Activated naive CD8-positive, alpha-beta T cell treated with anti-CD3 and anti-CD28 coated beads for 36 hours (primary cell): ENCODE results near the gene DNMT3B. TPM values are rescaled to one million over a fixed set of nuclear protein-coding genes. Genes with fewer than 3 reads are reported as not detected.

Experiments
- DNase-seq: peaks from one replicate; pipeline ENCODE4 v3.0.0; 2021
- H3K27ac Mint-ChIP-seq: one replicate; pipeline ENCODE4 v1.8.0; 2022; ENCODE audit warnings: mild to moderate bottlenecking, moderate library complexity, mixed read lengths
- H3K27me3 Mint-ChIP-seq: one replicate; pipeline ENCODE4 v1.8.0; 2022; ENCODE audit warnings: mild to moderate bottlenecking, mixed read lengths
- H3K36me3 Mint-ChIP-seq: one replicate; pipeline ENCODE4 v1.8.0; 2021; ENCODE audit warnings: mild to moderate bottlenecking, mixed read lengths
- H3K4me1 Mint-ChIP-seq: one replicate; pipeline ENCODE4 v1.8.0; 2021; ENCODE audit warnings: mixed read lengths
- H3K4me3 Mint-ChIP-seq: one replicate; pipeline ENCODE4 v1.8.0; 2022; ENCODE audit warnings: mild to moderate bottlenecking, moderate library complexity, mixed read lengths
- H3K9me3 Mint-ChIP-seq: one replicate; pipeline ENCODE4 v1.8.0; 2022; ENCODE audit warnings: mixed read lengths
- total RNA-seq, 2 experiments: library from RNA; stranded (reverse); gene quantifications; one replicate each; pipeline ENCODE4 v1.2.3, GENCODE V29; 2021

The DNMT3B gene
- total RNA-seq, 2 experiments from 2014 or later: 2.6 TPM

DNA sequence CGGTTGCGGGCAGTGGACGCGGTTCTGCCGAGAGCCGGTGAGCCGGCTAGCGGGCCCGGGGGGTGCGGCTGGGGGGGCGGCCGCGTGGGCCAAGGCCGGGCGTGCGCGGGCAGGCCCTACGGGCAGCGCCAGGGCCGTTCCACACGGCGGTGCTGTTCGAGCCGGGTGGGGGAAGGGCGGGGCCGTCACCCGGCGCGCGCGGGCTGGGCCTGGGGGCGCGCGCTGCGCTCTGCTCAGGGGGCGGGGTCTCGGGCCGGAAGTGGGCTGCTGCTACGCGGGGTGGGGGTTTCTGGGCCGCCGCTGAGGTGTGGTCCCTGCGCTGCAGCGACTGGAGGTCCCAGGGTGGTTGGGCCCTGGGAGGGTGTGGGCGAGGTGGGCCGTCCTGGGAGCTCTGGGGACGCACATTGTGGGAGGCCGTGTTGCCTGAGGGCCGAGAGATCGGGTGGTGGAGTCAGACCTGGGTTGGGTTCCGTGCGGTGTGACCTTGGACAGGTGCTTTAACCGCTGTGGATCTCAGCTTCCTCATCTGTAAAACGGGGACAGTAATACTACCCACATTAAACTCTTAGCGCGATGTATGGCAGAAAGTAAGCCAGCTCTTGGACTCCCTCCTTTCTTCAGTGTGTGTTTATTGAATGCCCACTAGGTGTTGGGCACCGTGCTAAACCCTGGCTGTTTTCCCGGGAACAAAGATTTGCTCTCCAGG, 58.0 kb downstream of the DNMT3B start:
- Mint-ChIP-seq H3K36me3 (peaks cover 19% of the 10 kb centered on the region), H3K27me3 (no peaks in the 10 kb centered on the region), H3K27ac (peak overlapping the region; percentile 94), H3K9me3 (no peaks in the 10 kb centered on the region), H3K4me1 (peaks cover 40% of the 10 kb centered on the region), H3K4me3 (peak overlapping the region; percentile 93)
- DNase-seq: peak; percentile 86

DNA sequence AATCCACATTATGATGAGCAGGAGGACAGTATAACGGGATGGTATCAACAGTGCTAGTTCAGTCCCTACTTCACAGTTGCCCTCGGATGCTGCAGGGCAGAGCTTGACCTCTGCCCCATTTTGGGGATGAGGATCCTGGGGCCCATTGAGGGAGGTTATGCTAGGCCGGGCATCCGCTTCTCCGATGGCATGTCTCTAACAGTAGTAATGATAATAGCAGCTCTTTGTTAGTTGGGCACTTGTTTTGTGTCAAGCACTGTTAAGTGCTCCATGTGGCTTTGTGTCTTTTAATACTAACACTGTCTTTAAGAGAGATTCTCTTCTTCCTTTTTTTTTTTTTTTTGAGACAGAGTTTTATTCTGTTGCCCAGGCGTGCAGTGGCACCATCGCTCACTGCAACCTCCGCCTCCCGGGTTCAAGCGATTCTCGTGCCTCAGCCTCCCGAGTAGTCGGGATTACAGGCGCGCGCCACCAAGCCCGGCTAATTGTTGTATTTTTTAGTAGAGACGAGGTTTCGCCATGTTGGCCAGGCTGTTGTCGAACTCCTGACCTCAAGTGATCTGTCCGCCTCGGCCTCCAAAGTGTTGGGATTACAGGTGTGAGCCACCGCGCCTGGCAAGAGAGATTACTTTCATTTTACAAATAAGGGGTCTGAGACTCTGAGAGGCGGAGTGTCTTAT, 58.7 kb downstream of the DNMT3B start:
- peak overlapping the region; percentile 93 for H3K4me3 Mint-ChIP-seq
- H3K4me1 Mint-ChIP-seq: peaks cover 43% of the 10 kb centered on the region
- no peaks in the 10 kb centered on the region for H3K9me3 Mint-ChIP-seq
- DNase-seq: no peak
- H3K27me3 Mint-ChIP-seq: no peaks in the 10 kb centered on the region
- peaks cover 24% of the 10 kb centered on the region for H3K36me3 Mint-ChIP-seq
- H3K27ac Mint-ChIP-seq: peak overlapping the region; percentile 94

DNA sequence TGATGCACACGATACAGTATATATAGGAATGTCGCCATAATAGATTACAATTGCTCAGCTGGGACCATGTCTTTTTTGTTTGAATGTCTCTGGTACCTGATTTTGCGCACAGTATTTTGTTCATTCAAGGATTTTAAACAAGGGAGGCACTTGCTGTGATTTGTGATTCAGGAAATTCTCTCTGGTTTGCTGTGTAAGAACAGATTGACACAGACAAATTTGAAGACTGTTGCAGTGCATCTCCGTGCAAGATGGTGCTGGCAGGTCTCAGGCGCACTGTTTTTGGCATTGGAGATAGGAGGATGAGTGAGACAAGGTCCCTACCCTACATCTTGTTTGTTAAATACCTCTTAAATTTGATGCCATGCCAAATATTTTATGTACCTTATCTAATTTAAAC, 60.0 kb downstream of the DNMT3B start:
- no peak for DNase-seq
- Mint-ChIP-seq H3K27ac (no peak overlapping the region), H3K36me3 (peaks cover 29% of the 10 kb centered on the region), H3K4me1 (peaks cover 44% of the 10 kb centered on the region), H3K4me3 (peak overlapping the region; percentile 93), H3K27me3 (no peaks in the 10 kb centered on the region), H3K9me3 (no peaks in the 10 kb centered on the region)

DNA sequence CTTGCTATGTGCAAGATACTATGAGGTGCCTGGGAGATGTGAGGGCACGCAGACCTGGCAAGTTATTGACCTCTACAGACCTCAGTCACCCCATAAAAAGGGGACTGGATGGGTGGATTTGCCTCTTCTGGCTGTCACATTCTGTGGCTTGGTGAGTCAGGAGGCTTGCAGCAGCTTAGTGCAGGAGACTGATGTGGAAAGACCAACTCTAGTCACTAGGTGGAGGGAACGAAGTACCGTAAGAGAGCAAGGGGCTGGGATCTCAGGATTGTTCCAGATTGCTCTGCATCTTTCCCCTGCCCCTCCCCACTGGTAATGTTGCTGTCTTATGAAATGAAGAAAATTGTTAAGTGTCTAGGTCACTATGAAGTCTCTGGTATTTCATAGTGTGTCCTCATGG, 60.9 kb downstream of the DNMT3B start:
- Mint-ChIP-seq H3K4me3 (peak overlapping the region; percentile 22), H3K36me3 (peaks cover 32% of the 10 kb centered on the region), H3K4me1 (peaks cover 47% of the 10 kb centered on the region), H3K27me3 (no peaks in the 10 kb centered on the region), H3K9me3 (no peaks in the 10 kb centered on the region), H3K27ac (peak overlapping the region; percentile 36)
- no peak for DNase-seq

DNA sequence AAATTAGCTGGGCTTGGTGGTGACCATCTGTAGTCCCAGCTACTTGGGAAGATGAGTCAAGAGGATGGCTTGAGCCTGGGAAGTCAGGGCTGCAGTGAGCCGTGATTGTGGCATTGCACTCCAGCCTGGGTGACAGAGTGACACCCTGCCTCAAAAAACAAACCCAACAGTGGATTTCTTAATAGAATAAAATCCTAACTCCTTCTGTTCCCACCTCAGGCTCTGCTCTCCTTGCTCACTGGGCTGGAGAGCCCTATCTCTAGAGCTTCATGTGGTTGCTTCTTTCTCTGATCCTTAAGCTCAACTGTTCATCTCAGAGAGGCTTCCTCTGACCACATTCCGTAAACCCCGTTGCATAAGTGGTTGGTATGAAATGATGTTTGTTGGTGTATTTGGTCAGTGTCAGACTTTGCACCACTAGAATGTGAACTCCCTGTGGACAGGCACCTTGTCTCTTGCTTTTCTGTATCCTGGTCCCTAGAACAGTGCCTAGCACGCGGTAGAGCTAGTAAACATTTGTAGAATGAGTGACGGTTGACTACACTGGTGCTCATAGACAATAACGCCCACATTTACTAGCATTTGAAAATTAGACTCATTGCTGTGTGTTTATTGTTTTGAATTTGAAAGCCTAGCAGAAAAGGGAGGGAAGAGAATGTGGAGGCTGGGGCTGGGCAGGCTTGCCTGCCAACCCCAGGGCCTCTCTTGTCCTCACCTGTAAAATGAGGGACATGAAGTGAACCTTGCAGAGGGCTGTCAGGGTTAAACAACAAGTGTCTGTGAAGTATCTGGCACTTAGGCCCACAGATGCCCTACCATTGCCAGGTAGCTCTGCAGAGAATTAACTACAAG, 61.8 kb downstream of the DNMT3B start:
- H3K9me3 Mint-ChIP-seq: no peaks in the 10 kb centered on the region
- H3K4me3 Mint-ChIP-seq: no peak overlapping the region
- no peaks in the 10 kb centered on the region for H3K27me3 Mint-ChIP-seq
- DNase-seq: no peak
- H3K4me1 Mint-ChIP-seq: peaks cover 53% of the 10 kb centered on the region
- H3K36me3 Mint-ChIP-seq: peaks cover 38% of the 10 kb centered on the region
- no peak overlapping the region for H3K27ac Mint-ChIP-seq

DNA sequence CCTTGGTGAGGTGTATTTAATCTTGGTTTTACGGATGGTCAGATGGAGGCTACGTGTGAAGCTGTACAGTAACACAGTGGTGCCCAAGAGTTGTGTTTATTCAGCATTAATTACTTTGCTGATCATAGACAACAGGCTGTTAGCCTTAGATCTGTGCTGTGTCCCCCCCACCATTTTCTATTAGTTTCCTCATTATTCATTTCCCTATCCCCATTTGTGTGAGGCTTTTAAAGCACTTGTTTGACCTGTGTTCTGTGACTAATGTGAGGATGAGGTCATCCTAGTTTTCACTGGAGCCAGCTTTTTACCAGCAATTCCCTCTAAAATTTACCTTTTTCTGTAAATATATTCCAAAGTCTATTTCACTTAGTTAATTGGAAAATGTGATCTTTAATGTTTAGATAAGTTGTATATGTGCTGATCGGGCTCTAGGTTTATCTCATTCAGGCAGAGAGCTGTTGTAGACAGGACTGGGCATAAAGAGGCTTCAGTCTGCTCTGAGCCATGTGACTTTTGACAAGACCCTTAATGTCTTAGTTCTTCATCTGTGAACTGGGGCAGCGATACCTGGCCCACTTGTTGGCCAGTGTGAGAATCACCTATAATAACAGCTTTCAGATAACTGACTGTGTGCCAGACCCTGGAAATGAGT, 66.0 kb downstream of the DNMT3B start:
- H3K36me3 Mint-ChIP-seq: peaks cover 57% of the 10 kb centered on the region
- no peak for DNase-seq
- H3K27ac Mint-ChIP-seq: peak overlapping the region; percentile 43
- H3K27me3 Mint-ChIP-seq: no peaks in the 10 kb centered on the region
- no peaks in the 10 kb centered on the region for H3K9me3 Mint-ChIP-seq
- H3K4me1 Mint-ChIP-seq: peaks cover 57% of the 10 kb centered on the region
- H3K4me3 Mint-ChIP-seq: no peak overlapping the region

DNA sequence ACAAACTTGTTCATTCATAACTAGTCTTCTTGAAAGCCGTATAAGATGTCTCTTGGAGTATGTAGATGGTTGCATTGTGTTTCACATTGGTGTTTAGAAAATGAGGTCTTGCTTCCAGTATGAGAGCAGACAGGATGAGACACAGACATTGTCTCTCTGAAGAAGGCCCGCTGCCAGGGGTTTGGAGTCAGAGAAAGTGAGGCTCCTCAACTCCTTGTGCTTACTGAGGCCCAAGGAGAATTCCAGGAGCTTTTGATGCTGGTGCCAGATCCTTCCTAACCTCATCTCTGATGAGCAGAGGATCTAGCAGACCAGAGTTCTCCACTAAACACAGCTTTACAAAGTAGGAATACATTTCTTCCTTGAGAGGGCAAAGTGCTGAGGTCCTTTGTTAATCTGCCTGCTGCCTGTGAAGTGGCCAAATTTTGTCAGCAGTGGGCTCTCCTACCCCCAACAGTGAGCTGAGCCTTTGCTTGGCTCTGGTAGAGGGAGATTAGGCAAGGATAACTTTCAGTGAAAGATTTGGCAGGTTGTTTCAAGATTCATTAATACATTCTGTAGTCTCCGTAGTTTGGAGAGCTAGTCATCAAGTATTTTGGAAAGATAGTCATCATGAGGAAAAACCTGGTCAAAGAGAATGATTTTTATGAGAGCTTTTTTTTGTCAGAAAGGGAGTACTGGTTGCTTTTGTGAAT, 67.3 kb downstream of the DNMT3B start:
- Mint-ChIP-seq H3K27ac (peak overlapping the region; percentile 29), H3K36me3 (peaks cover 52% of the 10 kb centered on the region), H3K4me3 (no peak overlapping the region), H3K9me3 (no peaks in the 10 kb centered on the region), H3K4me1 (peaks cover 51% of the 10 kb centered on the region), H3K27me3 (no peaks in the 10 kb centered on the region)
- DNase-seq: no peak

DNA sequence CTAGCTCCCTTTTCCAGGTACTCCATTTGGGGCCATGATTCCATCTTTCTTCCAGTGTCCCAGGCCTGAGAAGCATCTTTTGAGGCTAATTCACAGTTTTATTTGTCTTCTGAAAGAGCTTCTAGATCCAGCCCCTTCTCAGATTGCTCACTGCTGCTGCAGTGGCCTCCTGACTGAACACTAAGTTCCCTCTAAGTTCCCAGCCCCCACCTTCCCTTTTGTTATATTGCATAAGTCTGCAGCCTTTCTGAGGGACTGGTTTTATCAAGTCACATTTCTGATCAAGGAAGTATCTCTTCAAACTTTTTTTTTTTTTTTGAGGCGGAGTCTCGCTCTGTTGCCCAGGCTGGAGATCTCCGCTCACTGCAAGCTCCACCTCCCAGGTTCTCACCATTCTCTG, 68.3 kb downstream of the DNMT3B start:
- H3K27me3 Mint-ChIP-seq: no peaks in the 10 kb centered on the region
- H3K36me3 Mint-ChIP-seq: peaks cover 51% of the 10 kb centered on the region
- no peak for DNase-seq
- H3K4me1 Mint-ChIP-seq: peaks cover 48% of the 10 kb centered on the region
- no peak overlapping the region for H3K4me3 Mint-ChIP-seq
- no peaks in the 10 kb centered on the region for H3K9me3 Mint-ChIP-seq
- H3K27ac Mint-ChIP-seq: no peak overlapping the region

DNA sequence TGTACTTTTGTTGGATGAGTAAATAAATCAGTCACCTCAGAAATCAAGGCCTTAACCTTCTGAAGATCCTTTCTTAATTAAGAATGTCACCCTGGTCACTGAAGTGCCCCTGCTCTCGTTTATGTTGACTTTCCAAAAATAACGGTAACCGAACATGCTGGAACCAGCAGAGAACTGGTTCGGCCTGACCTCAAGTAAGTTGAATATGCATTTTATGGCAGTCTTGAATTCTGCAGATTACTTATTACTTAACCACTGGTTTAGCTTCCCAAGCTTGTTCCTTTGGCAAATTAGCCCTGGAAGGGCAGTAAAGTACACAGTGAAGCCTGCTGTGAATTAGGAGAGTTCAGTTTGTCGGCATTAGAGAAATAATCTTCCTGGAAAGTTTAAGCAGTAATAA, 69.8 kb downstream of the DNMT3B start:
- Mint-ChIP-seq H3K4me1 (peaks cover 48% of the 10 kb centered on the region), H3K27ac (peak overlapping the region; percentile 41), H3K27me3 (no peaks in the 10 kb centered on the region), H3K9me3 (no peaks in the 10 kb centered on the region), H3K4me3 (no peak overlapping the region), H3K36me3 (peaks cover 44% of the 10 kb centered on the region)
- no peak for DNase-seq

DNA sequence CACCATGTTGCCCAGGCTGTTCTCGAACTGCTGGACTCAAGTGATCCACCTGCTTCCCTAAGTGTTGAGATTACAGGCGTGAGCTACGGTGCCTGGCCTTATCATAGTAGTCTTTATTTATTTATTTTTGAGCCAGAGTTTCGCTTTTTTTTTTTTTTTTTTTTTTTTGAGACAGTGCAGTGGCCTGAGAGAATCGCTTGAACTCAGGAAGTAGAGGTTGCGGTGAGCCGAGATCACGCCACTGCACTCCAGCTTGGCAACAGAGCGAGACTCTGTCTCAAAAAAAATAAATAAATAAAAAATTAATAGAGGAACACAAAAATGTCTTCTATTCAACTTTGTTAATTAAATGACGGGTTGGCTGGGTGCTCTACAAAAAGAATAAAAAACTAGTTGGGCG, 70.5 kb downstream of the DNMT3B start:
- H3K27me3 Mint-ChIP-seq: no peaks in the 10 kb centered on the region
- no peaks in the 10 kb centered on the region for H3K9me3 Mint-ChIP-seq
- H3K27ac Mint-ChIP-seq: peak overlapping the region; percentile 69
- peaks cover 44% of the 10 kb centered on the region for H3K36me3 Mint-ChIP-seq
- peak overlapping the region; percentile 23 for H3K4me3 Mint-ChIP-seq
- peak; percentile 29 for DNase-seq
- H3K4me1 Mint-ChIP-seq: peaks cover 48% of the 10 kb centered on the region

DNA sequence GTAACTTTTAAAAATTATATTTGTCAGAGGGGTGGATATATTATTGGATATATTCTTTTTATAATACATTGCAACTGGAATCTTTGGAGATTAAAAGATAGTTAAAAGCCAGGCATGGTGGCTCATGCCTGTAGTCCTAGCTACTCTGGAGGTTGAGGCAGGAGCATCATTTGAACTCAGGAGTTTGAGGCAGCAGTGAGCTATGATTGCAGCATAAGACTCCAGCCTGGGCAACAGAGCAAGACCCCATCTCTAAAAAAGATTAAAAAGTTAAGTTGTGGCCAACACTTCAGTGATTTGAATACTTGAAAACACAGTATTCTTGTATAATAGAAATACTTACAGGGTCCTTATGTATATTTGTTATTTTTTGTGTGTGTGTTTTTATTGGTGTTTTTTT, 72.8 kb downstream of the DNMT3B start:
- Mint-ChIP-seq H3K27me3 (no peaks in the 10 kb centered on the region), H3K36me3 (peaks cover 38% of the 10 kb centered on the region), H3K27ac (no peak overlapping the region), H3K4me1 (peaks cover 36% of the 10 kb centered on the region), H3K4me3 (no peak overlapping the region), H3K9me3 (no peaks in the 10 kb centered on the region)
- DNase-seq: no peak

DNA sequence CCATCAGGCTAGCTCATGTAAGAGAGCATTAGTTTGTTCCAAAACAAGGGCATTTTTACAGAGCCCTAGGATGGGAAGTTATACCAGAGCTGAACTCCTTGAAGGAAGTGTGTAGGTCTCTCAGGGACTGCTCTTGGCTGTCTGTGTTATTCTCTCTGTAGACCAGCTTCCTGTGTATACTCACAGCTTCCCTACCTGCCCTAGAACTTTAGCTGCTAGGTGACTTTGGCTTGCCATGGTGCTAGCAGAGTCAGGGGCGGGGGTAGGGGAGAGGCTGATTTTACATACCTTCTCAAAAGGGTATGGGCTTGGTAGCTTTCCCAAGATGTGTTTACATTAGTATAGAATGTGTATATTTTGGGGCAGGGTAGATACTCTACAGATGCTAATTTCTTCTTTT, 75.0 kb downstream of the DNMT3B start:
- H3K27me3 Mint-ChIP-seq: no peaks in the 10 kb centered on the region
- H3K27ac Mint-ChIP-seq: no peak overlapping the region
- no peak for DNase-seq
- peaks cover 30% of the 10 kb centered on the region for H3K4me1 Mint-ChIP-seq
- H3K4me3 Mint-ChIP-seq: no peak overlapping the region
- H3K36me3 Mint-ChIP-seq: peaks cover 33% of the 10 kb centered on the region
- no peaks in the 10 kb centered on the region for H3K9me3 Mint-ChIP-seq

DNA sequence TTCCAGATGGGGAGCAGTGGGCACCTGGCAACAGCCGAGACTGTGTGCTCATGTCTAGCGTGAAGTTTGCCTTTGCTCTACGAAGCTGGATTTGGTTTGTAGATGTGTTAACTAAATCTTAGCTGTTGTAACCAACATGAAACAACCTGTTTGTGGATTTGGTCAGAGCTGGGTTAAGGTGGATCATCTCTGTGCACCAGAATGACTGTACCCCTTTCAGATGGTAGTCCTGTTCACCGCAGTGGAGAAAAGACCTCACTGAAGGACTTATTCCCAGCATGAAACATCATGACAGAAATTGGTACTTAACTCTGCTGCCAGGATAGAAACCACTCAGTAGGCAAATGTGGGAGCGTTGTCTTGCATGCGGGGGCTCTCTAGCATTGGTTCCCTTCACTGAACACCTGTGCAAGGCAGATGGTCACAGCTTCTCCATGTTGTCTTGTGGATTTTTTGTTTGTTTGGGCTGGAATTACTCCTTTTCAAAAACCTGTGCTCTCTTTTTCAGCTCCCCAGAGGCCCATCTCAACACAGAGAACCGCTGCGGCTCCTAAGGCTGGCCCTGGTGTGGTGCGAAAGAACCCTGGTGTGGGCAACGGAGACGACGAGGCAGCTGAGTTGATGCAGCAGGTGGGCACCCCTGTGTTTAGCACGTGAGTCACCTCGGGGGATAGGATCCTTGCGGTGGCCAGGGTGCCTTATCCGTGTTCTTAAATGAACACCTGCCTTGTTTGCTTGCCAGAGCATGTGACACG, 77.2 kb downstream of the DNMT3B start:
- H3K9me3 Mint-ChIP-seq: no peaks in the 10 kb centered on the region
- H3K27me3 Mint-ChIP-seq: no peaks in the 10 kb centered on the region
- peaks cover 25% of the 10 kb centered on the region for H3K4me1 Mint-ChIP-seq
- H3K36me3 Mint-ChIP-seq: peaks cover 32% of the 10 kb centered on the region
- H3K4me3 Mint-ChIP-seq: no peak overlapping the region
- peak overlapping the region; percentile 12 for H3K27ac Mint-ChIP-seq
- DNase-seq: no peak

DNA sequence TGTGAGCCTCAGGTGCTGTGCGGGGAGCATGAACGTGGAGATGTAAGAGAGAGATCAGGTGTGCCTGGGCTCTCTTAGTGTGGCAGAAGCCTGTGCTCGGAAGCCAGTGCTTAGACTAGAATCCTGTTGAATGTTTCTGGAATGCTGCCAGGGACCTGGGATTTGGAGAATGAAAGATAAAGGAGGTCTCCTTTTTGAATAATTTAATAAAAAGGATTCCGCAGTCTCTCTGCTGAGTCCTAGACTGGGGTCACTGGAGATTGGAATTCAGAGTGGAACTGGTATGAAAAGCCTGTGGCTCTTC, 77.7 kb downstream of the DNMT3B start:
- Mint-ChIP-seq H3K27ac (no peak overlapping the region), H3K9me3 (no peaks in the 10 kb centered on the region), H3K36me3 (peaks cover 35% of the 10 kb centered on the region), H3K4me3 (no peak overlapping the region), H3K4me1 (peaks cover 25% of the 10 kb centered on the region), H3K27me3 (no peaks in the 10 kb centered on the region)
- DNase-seq: no peak
